HG03097 (cell line): ENCODE data around the gene CERS6.

ENCODE experiments used
- ATAC-seq: cut with Tn5 transposase; IDR thresholded peaks from one replicate; pipeline ENCODE4 v1.9.1; 2021; ENCODE audit not compliant: unreplicated experiment, low FRiP score

CERS6 gene

GRCh38 chr2:168562971-168563370 lies 106.9 kb downstream of the CERS6 start:
- ATAC-seq, result no peak

DNA sequence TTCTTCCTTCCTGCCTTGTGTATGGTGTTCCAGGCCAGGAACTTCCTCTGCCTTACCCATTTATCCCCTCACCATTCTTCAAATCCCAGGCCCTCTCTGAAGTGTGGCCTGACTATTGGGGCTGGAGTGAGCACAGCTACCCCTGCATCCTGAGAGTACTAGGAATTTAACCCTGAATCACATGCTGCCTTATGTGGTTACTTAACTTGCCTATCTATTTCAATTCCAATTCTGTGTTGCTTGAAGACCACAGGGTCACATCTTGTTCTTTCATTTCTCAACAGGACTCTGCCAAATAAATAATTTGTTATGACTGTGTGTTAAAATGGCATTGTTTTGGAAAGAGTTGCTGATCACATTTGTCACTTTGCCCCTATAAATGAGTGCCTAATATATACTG lies 108.6 kb downstream of the CERS6 start:
- no peak for ATAC-seq

GRCh38 chr2:168565112-168565511 lies 109.0 kb downstream of the CERS6 start:
- ATAC-seq, result no peak

GRCh38 chr2:168565512-168565911 lies 109.4 kb downstream of the CERS6 start:
- no peak for ATAC-seq

- ATAC-seq, result no peak
Observed at GRCh38 chr2:168566974-168567665, 111.0 kb downstream of the CERS6 start.

DNA sequence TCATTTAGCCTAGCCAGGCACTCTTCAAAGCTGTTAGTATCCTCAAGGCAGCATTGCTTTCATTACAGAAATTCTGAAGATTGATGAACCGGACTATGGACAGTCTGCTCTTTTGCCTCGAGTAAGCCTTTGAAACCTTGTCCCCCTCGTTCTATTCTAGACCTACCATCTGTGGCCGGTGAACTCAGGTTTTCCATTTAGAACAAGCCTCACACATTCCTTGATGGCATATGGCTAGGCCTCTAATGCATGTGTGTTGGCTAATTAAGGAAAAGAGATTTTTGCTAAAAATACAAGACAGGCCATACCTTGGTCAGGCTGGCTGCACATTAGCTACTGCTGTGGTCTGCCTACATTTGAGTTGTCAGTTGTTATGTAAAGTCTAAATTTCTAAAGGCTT lies 111.8 kb downstream of the CERS6 start:
- no peak for ATAC-seq

GRCh38 chr2:168568476-168569267 lies 112.6 kb downstream of the CERS6 start:
- ATAC-seq, result no peak

GRCh38 chr2:168571061-168571460 lies 115.0 kb downstream of the CERS6 start:
- no peak for ATAC-seq

- ATAC-seq, result no peak
Observed at GRCh38 chr2:168573128-168573903, 117.2 kb downstream of the CERS6 start.

GRCh38 chr2:168574856-168575630 lies 119.0 kb downstream of the CERS6 start:
- no peak for ATAC-seq

DNA sequence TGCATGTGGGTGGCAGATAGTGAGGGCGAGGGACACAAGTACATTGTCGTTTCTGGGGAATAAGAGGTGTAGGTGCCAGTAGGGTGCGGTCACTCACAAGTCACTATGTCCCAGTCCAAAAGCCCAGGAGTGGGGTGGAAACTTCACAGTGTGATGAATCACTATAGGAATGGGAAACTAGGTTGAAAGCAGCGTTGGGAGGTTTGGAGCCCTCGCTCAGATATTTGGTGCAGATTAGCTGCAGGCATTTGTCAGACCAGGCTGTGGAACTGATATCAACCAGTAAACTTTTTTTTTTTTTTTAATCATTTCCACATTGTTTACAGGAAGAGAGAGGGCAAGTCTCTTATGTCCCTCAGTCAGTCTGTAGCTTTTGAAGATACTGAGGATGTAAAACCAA lies 121.8 kb downstream of the CERS6 start:
- ATAC-seq, result no peak

- ATAC-seq, result peak; percentile 55
Observed at GRCh38 chr2:168583064-168583709, 127.1 kb downstream of the CERS6 start.

DNA sequence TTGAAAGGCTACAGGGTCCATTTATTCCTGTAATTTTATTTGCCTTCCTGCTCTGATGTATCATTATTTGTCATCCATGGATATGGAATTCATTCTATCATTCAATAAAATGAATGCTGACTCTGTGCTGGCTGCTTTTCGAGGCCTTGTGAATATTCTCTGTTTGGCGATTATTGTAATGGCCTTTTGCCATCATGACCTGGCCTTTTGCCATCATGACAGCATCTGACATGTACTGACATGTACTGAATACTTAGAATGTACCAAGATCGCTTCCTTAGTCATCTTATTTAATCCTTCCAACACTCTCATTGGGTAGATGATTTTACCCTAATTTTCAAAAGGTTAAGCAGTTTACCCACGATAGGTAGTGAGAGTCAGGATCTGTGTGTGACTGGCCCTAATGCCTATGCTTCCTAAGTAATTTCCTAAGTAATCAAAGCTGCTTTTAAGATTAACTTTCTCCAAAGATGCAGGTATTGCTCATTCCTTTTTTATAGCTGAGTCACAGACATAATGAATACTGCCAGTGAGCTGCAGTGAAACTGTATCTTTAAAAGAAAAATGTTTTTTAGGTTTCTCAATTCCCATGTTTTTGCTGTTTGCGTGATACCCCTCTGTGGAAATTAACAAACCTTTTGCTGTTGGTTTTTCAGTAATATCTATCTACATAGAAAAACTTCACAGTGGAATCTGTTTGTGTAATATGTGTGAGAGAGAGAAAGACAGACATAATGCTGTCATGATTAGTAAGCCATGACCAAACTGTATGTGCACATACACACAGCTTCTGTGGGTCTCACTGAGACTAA lies 127.8 kb downstream of the CERS6 start:
- ATAC-seq, result no peak

DNA sequence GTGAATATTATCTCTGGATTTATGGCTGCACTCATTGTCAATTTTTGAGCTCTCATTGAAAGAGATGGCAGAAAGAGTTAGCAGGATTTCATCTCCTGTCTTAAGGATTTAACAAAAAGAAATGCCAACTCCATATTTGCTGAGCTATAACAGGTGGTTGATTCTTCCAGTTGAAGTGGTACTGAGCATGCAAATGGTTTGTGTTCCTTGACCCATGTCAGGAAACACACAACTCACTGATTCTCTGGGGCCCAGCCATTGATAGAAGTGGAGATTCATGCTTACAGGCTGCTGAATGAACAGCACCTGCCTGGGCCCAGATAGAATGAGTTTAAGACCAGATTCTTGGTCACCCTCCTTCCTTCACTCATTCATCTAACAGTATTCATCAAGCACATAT lies 128.8 kb downstream of the CERS6 start:
- ATAC-seq, result no peak

DNA sequence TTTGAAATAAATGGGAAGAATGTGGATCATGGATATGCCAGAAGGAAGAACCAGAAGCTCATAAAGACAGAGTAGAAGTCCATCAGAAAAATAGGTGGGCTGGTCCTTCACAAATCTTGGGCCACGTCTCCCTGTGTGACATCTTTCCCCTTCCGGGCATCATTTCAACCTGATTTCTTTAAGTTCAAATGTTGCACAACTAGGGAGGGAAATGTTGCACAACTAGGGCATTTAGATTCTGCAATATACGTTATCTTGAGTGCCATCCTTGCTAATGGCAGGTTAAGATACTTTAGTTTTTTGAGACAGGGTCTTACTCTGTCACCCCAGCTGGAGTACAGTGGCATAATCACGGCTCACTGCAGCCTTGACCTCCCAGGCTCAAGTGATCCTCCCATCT lies 129.6 kb downstream of the CERS6 start:
- ATAC-seq, result no peak

- ATAC-seq, result no peak
Observed at GRCh38 chr2:168587307-168587706, 131.2 kb downstream of the CERS6 start.

GRCh38 chr2:168589236-168590211 lies 133.5 kb downstream of the CERS6 start:
- ATAC-seq, result no peak

GRCh38 chr2:168592181-168592831 lies 136.2 kb downstream of the CERS6 start:
- ATAC-seq, result no peak
